Epithelial cell of proximal tubule (primary cell): ENCODE results near the gene IRGQ. TPM values are rescaled to one million over a fixed set of nuclear protein-coding genes. Genes with fewer than 3 reads are reported as not detected.
"Not testable (repeated sequence)": the region's sequence is repeated elsewhere in the genome, so short reads cannot be mapped to it uniquely, and the experiment has no call there.

ENCODE experiments used
- DNase-seq: peaks from one replicate; pipeline ENCODE4 v3.0.0-alpha.2; 2011; ENCODE audit warnings: low read depth
- H3K4me3 ChIP-seq: 2 replicates; pipeline ENCODE4 v1.5.1; 2011; ENCODE audit warnings: low read depth, mild to moderate bottlenecking, low read length
- CTCF ChIP-seq: conservative IDR thresholded peaks from 2 replicates; pipeline ENCODE4 v1.5.1; 2012; ENCODE audit warnings: low read depth, mild to moderate bottlenecking, low read length
- total RNA-seq: library from RNA; depleted of rRNA; stranded (reverse); fragments of >200 nt; gene quantifications from 2 replicates; pipeline ENCODE4 v1.2.3, GENCODE V29; 2015

Gene IRGQ
- total RNA-seq, 1 donor from 2014 or later: 20.8 TPM

GRCh38 chr19:43639519-43640423, 43.8 kb upstream of the IRGQ start, which contains the start of gene CADM4:
Gene CADM4 (minus strand): TSS chr19:43639850. CDS start chr19:43639790, 60 bp downstream.
- DNase-seq: no peak

GRCh38 chr19:43638995-43639518, 43.1 kb upstream of the IRGQ start:
- no peak for DNase-seq
- peak overlapping the region; percentile 56 for H3K4me3 ChIP-seq
- TF ChIP-seq CTCF: no peak

More at GRCh38 chr19:43639519-43640423, 43.8 kb upstream of the IRGQ start, which contains the start of gene CADM4:
- TF ChIP-seq CTCF: no peak
- peak within 1 kb of the TSS; percentile 57 for H3K4me3 ChIP-seq

GRCh38 chr19:43638214-43638994, 42.5 kb upstream of the IRGQ start:
- peak overlapping the region; percentile 56 for H3K4me3 ChIP-seq
- no peak for TF ChIP-seq CTCF
- no peak for DNase-seq

GRCh38 chr19:43636121-43636683, 40.3 kb upstream of the IRGQ start:
- no peak for TF ChIP-seq CTCF
- no peak overlapping the region for H3K4me3 ChIP-seq
- DNase-seq: no peak

GRCh38 chr19:43635561-43635940, 39.6 kb upstream of the IRGQ start:
- not testable (repeated sequence) for DNase-seq
- peak overlapping the region; percentile 43 for H3K4me3 ChIP-seq

GRCh38 chr19:43634872-43635560, 39.1 kb upstream of the IRGQ start:
- no peak for TF ChIP-seq CTCF
- peak overlapping the region; percentile 43 for H3K4me3 ChIP-seq
- DNase-seq: no peak

GRCh38 chr19:43634506-43634871, 38.6 kb upstream of the IRGQ start:
- H3K4me3 ChIP-seq: peak overlapping the region; percentile 43

More at GRCh38 chr19:43634506-43634871, 38.6 kb upstream of the IRGQ start:
- no peak for TF ChIP-seq CTCF
- DNase-seq: no peak
